Measurements from ENCODE around the gene LGALS13.

LGALS13 gene

DNA sequence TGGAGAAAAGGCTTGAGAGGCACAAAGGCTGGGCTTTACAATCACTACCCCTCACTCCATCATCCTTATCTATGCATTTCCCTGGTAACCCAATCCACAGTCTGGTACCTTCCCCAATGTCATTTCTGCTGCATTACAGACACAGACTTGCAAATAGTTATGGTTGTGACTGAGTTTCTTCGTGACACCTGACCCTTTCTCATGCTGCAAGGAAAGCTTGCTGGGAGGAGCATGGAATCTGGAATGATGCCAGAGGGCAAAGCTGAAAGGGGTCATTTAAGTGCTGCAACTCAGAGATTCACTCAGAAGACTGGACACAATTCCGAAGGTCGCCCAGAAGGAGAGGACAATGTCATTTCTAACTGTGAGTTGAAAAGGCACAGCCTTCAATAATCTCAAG lies 53.3 kb downstream of the LGALS13 start, which contains the start of gene LGALS16:
TSS of gene LGALS16 (plus strand) at position 301 of the 400 bp plus-strand sequence. CDS start at position 350, 49 bp downstream.
- Histone ChIP-seq H3K27ac (ENCODE audit: low read depth, low read length) (no peak within 1 kb of the TSS), H3K9ac (ENCODE audit: low read length) (no peak within 1 kb of the TSS), H3K4me1 (ENCODE audit: control insufficient read depth, insufficient read depth, low read length) (no peaks in the 10 kb centered on the region), H3K27me3 (ENCODE audit: control insufficient read depth, insufficient read depth, low read length) (peaks cover 37% of the 10 kb centered on the region), H3K9me3 (ENCODE audit: control insufficient read depth, insufficient read depth, low read depth, low read length) (no peaks in the 10 kb centered on the region), H3K36me3 (ENCODE audit: control insufficient read depth, insufficient read depth, low read length) (no peaks in the 10 kb centered on the region), H3K4me3 (ENCODE audit: low read depth, low read length) (no peak within 1 kb of the TSS)
